Inferior parietal cortex (tissue), 1 donor: Measurements from ENCODE around the gene KIF25.
A peak's percentile ranks its signal among the peaks of the same experiment; 100 is the strongest.

Experiments used
- DNase-seq: peaks from one replicate; pipeline ENCODE4 v3.0.0-alpha.2; 2016; ENCODE audit errors: extremely low spot score

The KIF25 gene

DNA sequence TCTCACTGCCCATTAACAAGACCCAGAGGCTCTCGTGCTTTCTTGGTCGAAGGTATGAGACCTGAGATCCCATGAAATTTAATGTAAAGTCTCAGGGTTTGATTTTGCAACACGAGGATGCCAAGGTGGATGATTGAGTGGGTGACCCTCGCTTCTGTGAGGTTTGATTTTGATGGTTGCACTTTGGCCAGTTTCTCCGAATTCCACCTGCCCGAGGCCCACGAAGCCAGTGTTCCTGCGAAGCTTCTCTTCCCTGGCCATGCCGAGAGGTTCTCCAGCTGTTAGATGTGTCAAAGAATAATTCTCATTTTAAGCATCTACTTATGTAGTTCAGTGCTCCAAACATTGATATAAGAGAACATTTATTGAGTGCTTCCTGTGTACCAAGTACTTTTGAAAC is at the start of gene KIF25:
TSS of gene KIF25 (plus strand) at position 30 of the 400 bp plus-strand sequence. CDS start 31,915 bp downstream, outside the sequence.
- DNase-seq = no peak

GRCh38 chr6:167947716-167948115 is 49.8 kb upstream of the KIF25 start:
- DNase-seq = no peak

DNA sequence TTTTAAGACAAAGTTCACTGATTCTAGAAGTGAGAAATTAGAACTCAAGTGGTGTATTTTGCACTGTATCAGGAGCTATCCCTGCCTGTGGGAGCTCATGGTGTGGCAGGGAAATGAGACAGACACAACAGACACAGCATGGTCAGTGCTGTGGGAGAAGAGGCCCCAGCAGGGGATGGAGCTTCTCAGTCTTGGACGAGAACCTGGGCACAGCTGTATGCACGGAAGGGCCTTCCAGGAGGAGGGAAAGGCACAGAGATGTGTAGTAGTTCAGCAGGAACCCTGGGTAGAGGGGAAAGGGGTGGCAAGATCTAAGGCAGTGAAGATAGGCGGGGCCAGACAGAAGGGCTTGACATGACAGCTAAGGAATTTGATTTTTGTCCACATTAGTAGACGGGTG is 48.8 kb upstream of the KIF25 start:
- no peak for DNase-seq

GRCh38 chr6:167949121-167949684 is 48.3 kb upstream of the KIF25 start:
- no peak for DNase-seq

GRCh38 chr6:167951781-167952511 is 45.5 kb upstream of the KIF25 start:
- no peak for DNase-seq

- no peak for DNase-seq
Measured at GRCh38 chr6:167952512-167952859, 45.0 kb upstream of the KIF25 start.

DNA sequence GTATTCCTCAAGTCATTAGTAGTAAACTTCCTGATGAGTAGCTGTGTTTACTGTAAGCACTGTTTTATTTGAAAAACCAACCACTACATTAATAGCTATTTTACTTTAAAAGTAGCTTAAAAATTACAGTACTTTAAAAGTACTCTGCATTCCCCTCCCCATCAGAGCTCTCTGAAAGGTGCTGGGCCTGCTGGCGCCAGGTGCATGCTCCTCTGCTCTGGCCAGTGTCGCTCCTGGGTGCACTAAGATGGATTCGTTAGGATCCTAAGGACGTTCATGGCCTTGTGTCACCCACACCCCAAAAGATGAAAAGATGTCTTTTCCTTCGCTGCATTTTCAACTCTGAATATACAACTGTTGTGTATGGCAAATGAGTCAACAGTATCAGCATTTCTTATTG is 43.9 kb upstream of the KIF25 start:
- no peak for DNase-seq

- DNase-seq = no peak
Measured at GRCh38 chr6:167954151-167954550, 43.3 kb upstream of the KIF25 start.

GRCh38 chr6:167956491-167956890 is 41.0 kb upstream of the KIF25 start:
- DNase-seq = no peak

- no peak for DNase-seq
Measured at GRCh38 chr6:167956983-167957492, 40.4 kb upstream of the KIF25 start.

DNA sequence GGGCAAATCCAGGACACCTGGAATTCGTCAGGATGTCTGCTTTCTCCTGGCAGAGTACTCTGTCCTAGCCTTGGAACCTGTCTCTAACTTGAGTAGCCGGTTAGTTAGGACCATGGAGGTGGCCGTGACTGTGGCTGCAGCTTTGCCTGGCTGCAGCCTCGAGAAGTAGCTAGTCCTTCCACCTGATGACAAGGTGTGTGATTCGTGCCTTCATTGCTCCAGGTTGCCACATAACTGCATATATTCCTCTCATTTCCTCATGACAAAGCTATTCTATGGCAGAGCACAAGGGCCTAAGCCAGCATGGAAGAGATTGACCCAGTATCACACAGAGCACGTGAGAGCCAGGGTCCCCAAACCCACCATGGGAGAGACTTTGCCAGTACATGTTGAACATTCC is 39.8 kb upstream of the KIF25 start:
- no peak for DNase-seq

- no peak for DNase-seq
Measured at GRCh38 chr6:167960579-167960978, 36.9 kb upstream of the KIF25 start.

GRCh38 chr6:167962711-167963110 is 34.8 kb upstream of the KIF25 start:
- no peak for DNase-seq

DNA sequence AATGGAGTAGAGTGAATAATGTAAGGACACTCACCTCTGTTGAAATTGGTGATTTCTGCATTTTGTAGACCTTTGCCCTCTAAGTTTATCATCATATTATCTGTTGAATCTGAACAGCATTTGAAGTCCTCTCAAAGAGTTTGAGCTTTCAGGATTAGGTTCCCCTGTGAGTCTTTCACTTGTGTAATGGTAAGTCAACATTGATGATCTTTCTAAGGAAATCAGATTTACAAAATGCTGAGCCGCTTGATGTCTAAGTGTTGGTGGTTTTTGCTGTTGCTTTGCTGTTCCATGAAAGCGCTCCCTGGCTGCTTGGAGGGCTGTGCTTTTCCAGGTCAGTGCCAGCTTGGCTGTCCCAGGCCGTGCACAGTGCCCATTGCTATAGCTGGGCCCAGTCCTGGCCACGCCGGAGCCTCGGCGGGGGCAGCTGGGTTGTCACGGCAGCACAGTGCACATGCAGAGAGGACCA is 33.8 kb upstream of the KIF25 start:
- no peak for DNase-seq

GRCh38 chr6:167965592-167966539 is 31.6 kb upstream of the KIF25 start:
- no peak for DNase-seq

- DNase-seq = no peak
Measured at GRCh38 chr6:167966540-167966905, 30.9 kb upstream of the KIF25 start.

- no peak for DNase-seq
Measured at GRCh38 chr6:167968091-167968490, 29.4 kb upstream of the KIF25 start.

GRCh38 chr6:167970230-167970629 is 27.2 kb upstream of the KIF25 start:
- DNase-seq = peak; percentile 39

DNA sequence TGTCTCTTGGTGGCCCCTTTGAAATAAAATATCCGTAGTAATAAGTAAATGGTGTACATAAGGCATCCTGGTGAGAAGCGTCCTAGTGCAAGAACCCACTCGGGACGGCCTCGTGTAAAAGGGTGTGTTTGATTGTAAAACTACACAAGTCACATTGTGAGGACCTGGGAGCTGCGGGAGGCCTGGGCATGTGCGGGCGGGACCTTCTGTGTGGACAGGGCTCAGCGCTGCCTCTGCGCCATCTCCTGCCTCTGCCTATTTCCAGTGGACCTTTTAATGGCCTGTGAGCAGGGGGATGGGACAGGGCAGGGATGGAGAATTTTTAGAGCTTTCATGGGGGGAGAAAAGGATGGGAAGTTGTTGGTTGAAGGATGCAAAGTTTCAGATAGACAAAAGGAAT is 25.3 kb upstream of the KIF25 start:
- no peak for DNase-seq

GRCh38 chr6:167973148-167973885 is 24.2 kb upstream of the KIF25 start:
- DNase-seq = no peak

- no peak for DNase-seq
Measured at GRCh38 chr6:167974640-167975344, 22.7 kb upstream of the KIF25 start.
